Endometrial microvascular endothelial cells (primary cell): ENCODE measurements around the gene SUPV3L1. TPM values are rescaled to one million over a fixed set of nuclear protein-coding genes. Genes with fewer than 3 reads are reported as not detected.

Experiments used
- in situ Hi-C: cut with HindIII; loops from 2 replicates; pipeline ENCODE4 v1.10.0; 2017; ENCODE audit warnings: low sequenced_read_pairs, low pct_unique_long_range_greater_than_20kb; ENCODE audit errors: inconsistent ontology term
- total RNA-seq: library from RNA; depleted of rRNA; stranded (reverse); fragments of >200 nt; gene quantifications from one replicate; pipeline ENCODE4 v1.2.3, GENCODE V29; 2015; ENCODE audit errors: inconsistent ontology term

Gene SUPV3L1
- total RNA-seq, 1 donor from 2014 or later, result 41.4 TPM

DNA sequence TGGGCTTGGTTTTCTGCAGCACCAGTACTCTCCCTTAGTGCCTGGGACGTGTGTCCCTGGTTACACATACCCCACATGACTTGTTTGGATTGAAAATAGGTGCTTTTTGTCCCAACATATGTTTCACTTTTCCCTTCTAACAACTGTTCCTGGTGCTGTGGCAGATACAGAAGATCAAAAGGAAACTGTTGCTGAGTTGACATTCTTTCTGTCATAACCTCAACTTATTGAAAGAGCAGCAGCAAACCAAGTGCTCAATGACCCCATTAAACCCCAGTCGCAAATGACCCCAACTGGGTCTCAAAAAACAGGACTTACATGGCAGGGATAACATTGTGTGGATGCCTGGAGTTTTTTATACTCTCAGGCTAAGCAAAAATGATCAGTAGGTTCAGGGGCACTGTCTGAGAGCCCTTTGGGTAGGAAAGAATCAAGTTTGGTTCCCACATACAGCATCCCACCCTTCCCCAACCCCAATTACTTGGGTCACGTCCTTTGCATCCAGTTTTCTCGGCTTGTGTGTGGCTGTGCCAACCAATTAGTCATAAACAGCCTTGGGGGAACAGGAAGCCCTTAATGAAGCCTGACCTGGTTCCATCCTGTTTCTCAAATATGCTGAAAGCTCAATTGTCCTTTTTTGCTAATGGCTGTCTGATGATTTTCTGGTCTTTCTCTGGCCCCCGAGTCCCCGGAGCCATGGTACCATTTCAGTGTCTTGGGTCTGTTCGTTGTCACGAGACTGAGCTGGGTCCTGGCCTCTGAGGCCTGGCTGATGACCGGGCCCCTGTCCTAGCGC, 45.0 kb downstream of the SUPV3L1 start:
- in situ Hi-C loops, result no loop called here

DNA sequence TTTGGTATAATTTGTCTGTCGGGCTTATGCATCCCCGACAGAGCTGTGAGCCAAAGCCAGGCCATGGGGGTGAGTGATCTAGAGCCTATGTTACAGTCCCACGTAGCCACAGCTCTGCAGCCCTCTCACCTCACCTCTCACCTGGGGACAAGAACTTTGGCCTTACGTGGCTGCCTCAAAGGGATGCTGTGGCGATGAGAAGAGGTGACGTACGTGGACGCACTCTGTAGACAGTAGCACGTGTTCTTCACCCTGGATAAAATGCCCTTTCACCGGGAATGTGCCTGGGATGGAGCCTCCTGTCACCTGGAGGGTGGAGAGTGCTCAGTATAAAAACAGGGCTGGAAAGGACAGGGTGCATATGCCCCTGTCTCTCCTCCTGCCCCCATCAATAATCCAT, 45.6 kb downstream of the SUPV3L1 start:
- in situ Hi-C loops, result no loop called here

DNA sequence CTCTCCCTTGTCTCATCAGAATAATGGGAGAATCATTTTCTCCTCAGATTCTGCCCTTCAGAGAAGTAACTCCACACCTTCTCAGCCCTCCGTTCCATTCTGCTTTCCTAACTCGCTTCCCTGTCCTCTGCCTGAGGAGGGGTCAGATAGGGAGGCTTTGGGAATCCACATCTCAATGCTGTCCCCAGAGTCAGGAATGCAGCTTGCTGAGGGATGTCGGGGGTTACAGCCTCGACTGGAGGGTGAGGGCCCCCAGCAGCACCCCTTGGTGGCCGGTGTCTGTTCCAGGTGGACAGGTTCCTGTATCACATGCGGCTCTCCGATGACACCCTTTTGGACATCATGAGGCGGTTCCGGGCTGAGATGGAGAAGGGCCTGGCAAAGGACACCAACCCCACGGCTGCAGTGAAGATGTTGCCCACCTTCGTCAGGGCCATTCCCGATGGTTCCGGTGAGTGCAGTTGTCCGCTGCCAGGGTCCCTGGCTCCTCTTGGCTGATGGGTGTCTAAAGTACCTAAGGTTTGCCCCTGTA, 47.0 kb downstream of the SUPV3L1 start:
- in situ Hi-C loops, result no loop called here

DNA sequence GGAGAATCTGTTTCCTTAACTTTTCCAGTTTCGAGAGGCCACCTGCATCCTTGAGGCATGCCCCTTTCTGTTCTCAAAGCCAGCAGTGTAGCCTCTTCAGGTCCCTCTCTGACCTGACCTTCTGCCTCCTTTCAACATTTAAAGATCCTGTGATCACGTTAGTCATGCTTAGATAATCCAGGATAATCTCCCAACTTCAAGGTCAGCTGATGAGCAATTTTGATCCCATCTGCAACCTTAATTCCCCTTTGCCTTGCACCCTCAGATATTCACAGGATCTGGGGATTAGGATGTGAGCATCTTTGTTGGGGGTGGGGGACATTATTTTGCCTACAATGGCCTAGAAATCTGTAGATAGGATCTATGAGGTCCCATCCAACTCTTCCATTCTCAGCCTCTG, 48.1 kb downstream of the SUPV3L1 start:
- in situ Hi-C loops, result no loop called here

DNA sequence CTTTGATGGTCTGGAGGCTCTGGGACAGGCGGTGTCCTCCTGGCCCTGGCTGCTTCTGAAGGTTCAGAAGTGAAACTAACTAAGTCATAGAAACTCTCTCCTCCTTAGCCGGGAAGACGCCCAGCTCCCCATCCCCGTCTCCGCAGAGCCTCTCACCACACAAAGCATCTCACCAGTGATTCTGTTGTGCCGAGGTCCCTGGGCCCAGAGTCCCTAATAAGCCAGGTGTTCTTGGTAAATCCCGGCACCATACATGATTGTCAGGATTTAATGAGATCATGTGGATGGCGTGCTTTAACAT, 49.5 kb downstream of the SUPV3L1 start:
- in situ Hi-C loops, result no loop called here

DNA sequence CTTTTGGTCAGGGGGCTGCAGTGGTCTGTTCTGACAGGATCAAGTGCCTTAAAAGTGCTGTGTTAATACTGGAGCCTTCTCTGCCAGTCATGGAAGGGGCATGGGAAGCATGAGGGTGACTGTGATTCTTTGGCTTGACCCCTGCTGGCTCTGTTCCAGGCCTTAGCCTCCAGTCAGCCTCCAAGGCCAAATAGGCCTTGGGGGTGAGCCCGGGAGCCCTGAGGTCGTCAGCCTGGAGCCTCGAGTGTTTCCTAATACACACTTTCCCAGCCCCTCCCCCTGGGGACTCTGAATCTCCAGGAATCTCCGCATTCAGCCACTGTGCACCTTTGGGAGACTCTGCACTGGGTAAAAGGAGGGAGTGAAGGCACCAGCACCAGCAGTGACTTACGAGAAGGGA, 50.1 kb downstream of the SUPV3L1 start:
- in situ Hi-C loops, result no loop called here

DNA sequence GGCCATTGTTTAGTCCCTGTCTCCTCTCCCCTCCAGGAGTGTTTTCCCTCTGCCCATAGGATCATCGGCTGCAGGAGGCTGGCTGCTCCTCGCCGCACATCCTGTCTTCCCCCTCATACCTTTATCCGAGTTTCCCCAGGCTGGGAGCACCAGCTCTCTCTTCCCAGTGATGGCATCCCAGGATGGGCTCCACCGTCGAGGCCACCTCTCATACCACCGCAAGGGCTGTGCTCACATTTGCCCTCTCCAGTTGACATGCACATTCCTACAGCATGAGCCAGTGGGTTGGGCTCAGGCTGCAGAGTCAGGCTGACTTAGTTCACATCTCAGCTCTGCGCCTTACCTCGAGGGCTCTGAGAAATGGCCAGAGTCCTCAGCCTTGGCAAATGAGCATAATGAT, 52.2 kb downstream of the SUPV3L1 start:
- in situ Hi-C loops, result no loop called here

DNA sequence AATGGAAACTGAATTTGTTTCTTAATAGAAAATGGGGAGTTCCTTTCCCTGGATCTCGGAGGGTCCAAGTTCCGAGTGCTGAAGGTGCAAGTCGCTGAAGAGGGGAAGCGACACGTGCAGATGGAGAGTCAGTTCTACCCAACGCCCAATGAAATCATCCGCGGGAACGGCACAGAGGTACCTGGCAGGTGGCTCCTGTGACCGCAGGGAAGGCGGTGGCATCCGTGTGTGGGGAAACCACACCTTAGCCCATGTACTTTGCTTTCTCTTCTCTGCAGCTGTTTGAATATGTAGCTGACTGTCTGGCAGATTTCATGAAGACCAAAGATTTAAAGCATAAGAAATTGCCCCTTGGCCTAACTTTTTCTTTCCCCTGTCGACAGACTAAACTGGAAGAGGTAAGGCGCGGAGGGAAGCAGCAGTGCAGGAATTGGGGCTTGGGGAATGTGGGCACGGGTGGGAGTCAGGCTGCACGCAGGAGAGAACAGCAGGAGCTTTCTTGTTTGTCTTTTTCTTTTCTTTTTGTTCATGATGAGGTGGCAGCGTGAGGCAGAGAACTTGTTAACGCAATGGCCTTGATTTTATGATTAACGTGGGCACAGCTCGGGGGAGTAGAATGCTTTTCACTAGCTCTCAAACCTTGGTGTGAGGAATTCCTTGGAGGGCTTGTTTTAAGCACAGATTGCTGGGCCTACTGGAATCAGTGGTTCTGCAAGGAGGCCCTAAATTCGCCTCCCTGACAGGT, 52.9 kb downstream of the SUPV3L1 start:
- in situ Hi-C loops, result no loop called here

DNA sequence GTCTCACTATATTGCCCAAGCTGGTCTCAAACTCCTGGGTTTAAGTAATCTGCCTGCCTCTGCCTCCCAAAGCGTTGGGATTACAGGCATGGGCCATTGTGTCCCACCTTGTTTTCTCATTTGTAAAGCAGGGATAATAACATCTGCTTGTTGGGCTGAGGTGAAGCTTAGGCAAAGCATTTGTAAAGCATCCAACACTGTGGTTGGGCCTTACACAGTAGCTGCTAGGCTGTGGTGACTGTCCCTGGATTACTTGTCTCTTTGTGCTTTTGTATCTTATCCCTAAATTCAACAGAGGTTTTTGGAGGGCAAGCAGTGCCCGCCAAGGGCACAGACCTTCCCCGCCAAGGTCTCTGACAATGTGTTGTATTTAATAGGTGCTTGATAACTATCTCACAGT, 54.4 kb downstream of the SUPV3L1 start:
- in situ Hi-C loops, result no loop called here

DNA sequence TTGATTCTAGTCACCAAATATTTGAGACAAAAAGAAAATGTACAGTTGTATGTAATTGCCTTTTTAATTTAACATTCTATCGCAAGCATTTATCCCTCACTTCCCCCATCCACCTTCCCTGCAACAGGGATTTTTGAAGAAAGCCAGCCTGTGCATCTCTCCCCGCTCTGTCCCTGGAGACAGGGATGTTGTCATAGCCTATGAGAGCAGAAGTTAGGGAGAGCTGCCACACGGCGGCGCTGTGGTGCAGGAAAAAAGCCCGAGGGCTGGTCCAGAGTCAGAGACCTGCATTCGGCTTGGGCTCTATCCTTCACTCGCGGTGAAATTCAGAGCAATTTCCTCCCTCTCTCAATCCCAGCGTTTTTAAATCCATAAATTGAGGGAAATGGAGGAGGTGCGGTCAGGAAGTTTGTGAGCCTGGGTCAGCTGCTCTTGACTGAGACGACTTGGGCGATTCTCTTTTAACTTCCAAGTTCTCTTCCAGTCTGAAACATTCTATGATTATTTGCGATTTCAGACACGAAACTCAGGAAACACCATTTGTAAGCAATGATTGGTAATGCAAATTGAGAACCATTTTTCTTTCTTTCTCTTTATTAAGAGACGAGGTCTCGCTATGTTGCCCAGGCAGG, 57.6 kb downstream of the SUPV3L1 start:
- in situ Hi-C loops, result no loop called here

DNA sequence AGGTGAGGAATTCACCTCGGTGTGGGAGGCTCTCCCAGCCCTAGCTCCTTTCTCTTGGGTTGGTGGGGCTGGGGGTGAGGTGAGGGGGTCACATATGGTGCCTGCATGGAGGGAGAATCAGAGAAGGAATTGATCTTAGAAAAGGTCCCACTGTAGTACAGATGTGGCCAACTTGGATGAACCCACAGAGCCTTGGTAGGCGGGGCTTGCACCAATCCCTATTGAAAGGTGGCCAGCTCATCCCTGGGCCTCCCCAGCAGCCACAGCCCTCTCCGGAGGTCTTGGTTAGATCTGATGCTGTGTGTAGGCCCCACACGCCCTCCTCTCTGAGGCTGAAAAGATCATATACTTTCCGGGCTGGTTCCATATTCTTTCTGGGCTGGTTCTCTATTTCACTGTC, 59.1 kb downstream of the SUPV3L1 start:
- in situ Hi-C loops, result no loop called here

DNA sequence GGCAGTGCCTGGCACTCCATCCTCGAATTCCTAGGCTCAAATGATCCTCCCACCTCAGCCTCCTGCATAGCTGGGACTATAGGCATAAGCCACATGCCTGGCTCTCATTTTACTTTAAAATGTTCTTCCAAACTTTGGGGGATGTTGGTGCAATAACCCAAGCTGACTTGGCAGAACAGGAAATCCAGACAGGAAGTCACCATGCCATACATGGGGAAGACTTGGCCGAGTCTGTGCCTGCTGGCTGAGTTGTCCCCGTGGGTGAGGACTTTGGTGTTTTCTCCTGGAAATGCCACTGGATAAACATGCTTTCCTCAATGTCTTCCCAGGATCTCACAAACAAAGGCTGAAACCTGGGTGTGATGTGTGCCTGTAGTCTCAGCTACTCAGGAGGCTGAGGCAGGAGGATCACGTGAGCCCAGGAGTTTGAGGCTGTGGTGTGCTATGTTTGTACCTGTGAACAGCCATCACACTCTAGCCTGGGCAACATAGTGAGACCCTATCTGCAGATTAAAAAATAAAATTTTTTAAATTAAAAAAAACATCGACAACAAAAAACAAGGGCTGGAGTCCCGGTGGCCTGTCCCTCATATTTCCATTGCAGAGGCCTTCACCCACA, 59.9 kb downstream of the SUPV3L1 start:
- in situ Hi-C loops, result no loop called here

DNA sequence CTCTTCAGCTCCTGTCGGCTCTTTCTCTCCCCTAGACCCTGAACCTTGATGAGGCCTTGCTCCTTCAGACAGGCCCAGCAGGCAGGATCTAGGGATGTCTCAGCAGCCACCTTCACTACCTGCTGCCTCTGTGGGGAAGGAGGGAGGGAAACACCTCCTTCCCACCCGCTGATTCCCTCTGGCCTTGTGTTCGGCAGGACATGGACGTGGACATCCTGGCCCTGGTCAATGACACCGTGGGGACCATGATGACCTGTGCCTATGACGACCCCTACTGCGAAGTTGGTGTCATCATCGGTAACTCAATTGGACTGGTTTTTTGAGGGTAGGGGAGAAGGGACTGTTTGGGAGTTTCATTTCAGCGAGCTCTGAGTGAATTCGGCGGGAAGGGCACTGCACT, 60.4 kb downstream of the SUPV3L1 start:
- in situ Hi-C loops, result no loop called here

DNA sequence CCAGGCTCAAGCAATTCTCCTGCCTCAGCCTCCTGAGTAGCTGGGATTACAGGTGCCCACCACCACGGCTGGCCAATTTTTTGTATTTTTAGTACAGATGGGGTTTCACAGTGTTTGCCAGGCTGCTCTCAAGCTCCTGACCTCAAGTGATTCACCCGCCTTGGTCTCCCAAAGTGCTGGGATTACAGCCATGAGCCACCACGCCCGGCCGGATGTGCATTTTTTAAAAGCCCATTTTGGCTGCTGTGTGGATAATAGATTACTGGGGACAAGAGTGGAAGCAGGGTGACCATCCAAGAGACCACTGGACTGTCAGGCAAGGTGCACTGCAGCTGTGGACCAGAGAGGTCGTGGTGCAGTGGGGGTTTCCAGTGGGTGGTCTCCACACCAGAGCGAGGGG, 61.5 kb downstream of the SUPV3L1 start:
- in situ Hi-C loops, result no loop called here

DNA sequence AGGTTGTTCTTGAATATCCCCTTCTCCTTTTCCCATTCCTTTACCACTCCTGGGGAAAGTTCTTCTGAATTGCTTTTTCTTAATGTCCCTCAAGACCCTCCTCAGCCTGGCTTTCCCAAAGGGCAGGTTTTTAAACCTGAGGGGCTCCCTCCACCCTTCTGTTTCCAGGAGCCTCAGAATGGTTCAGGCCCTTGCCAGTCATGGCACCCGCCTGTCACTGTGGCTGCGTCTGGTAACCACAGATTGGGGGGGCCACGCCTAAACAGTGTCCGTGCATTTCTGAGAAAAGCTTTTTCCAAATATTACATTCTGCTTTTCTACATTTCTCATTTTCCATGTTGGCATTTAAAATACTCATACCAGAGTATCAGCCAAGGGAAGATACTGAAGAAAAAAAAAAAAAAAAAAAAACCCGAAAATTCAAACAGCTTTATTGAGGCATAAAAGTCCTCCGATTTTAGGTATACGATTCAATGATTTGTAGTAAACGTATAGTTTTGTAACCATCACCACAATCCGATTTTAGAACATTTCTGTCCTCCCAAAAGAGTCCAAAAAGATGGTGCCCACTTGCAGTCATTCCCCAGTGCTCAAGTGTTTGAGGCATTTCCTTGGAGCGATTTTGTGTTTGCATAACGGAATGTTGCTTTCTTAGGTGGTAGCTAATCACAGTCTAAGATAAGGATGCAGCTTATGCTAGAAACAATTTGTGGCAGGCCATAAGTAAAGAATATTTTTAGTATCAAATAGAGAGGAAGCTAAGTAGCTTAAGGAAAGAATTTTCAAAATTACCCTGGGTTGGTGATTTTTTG, 62.2 kb downstream of the SUPV3L1 start:
- in situ Hi-C loops, result no loop called here

DNA sequence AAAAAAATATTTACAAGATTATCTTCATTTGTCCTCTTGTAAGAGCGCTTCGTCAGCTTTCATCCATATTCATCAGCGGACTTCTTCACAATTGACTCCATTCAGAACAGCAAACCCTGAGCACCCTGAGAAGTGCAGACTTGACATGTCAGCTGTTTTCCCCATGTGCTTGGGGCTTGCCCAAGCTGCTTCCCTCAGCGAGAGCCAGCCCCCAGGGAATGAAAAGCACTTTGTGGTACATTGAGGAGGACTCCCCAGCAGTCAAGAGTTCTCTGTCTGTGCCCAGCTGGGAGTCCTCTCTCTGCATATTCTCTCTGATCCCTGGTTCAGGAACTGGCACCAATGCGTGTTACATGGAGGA, 62.8 kb downstream of the SUPV3L1 start:
- in situ Hi-C loops, result no loop called here

DNA sequence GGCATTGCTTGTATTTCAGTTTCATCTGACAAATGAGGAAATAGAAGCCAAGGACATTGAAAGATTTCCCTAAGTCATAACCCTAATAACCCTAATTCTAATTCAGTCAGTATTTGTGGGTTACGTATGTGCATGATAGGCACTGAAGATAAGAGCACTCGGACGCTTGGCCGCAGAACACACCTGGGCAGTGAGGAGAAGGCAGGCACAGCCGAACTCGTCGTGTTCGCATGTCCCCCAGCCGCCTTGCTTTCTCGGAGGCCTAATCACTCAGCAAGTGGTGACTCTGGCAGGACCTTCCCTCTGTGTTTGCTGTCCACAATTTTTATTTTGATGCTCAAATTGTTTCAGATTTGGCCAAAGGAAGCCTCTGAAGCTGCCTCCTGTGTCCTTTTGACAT, 63.8 kb downstream of the SUPV3L1 start:
- in situ Hi-C loops, result no loop called here

DNA sequence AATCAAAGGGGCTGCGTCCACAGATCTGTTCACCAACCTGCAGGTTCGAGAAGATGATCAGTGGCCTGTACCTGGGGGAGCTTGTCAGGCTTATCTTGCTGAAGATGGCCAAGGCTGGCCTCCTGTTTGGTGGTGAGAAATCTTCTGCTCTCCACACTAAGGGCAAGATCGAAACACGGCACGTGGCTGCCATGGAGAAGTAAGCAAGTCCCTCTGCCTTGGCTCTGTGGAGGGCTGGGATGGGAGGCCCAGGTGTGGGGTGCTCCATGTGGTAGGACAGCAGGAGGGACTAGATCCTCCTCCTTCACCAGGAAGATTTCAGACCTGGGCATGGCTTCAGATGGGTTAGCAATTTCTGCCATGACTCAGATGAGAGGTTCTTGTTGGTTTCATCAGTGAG, 66.0 kb downstream of the SUPV3L1 start:
- in situ Hi-C loops, result no loop called here
